Liver (tissue), 9 donors: Measurements from ENCODE around the gene GRIP2. TPM values are rescaled to one million over a fixed set of nuclear protein-coding genes. Genes with fewer than 3 reads are reported as not detected.

Experiments
- DNase-seq: peaks from one replicate; pipeline ENCODE4 v3.0.0-alpha.2; 2017; ENCODE audit warnings: low spot score
- H3K27ac ChIP-seq, 2 donors: one replicate each; pipeline ENCODE4 v1.7.0; 2013; ENCODE audit warnings: inconsistent platforms in 2 of 2, low read length in 2 of 2, control low read depth in 1 of 2, low read depth in 1 of 2, mild to moderate bottlenecking in 1 of 2
- H3K27me3 ChIP-seq, 4 donors: one replicate each; pipeline versions ENCODE4 v1.6.1 to v1.7.0; 2013; ENCODE audit warnings: low read length in 3 of 4, inconsistent platforms in 1 of 4, mild to moderate bottlenecking in 1 of 4, moderate library complexity in 1 of 4; ENCODE audit not compliant: control insufficient read depth in 4 of 4, insufficient read depth in 4 of 4
- H3K36me3 ChIP-seq, 4 donors: one replicate each; pipeline versions ENCODE4 v1.6.1 to v1.7.0; 2013; ENCODE audit warnings: low read length in 3 of 4, mild to moderate bottlenecking in 3 of 4, low read depth in 1 of 4, moderate library complexity in 1 of 4; ENCODE audit not compliant: control insufficient read depth in 4 of 4, insufficient read depth in 3 of 4
- H3K4me1 ChIP-seq, 4 donors: one replicate each; pipeline versions ENCODE4 v1.6.1 to v1.7.0; 2013; ENCODE audit warnings: low read length in 3 of 4, mild to moderate bottlenecking in 3 of 4, moderate library complexity in 1 of 4; ENCODE audit not compliant: control insufficient read depth in 4 of 4, insufficient read depth in 4 of 4
- H3K4me3 ChIP-seq, 3 donors: one replicate each; pipeline versions ENCODE4 v1.6.1 to v1.7.0; 2013; ENCODE audit warnings: low read length in 3 of 3, control low read depth in 1 of 3, low read depth in 1 of 3, mild to moderate bottlenecking in 1 of 3
- H3K9ac ChIP-seq, 2 donors: one replicate each; pipeline ENCODE4 v1.7.0; 2013; ENCODE audit warnings: low read length in 2 of 2, mild to moderate bottlenecking in 2 of 2, moderate library complexity in 2 of 2, control low read depth in 1 of 2, low read depth in 1 of 2
- H3K9me3 ChIP-seq, 4 donors: one replicate each; pipeline versions ENCODE4 v1.6.1 to v1.7.0; 2013; ENCODE audit warnings: low read length in 3 of 4; ENCODE audit not compliant: control insufficient read depth in 4 of 4
- EGR1 ChIP-seq, 2 donors: IDR thresholded peaks; 2 replicates each; pipeline ENCODE4 v1.6.1; 2016 to 2018; ENCODE audit warnings: antibody characterized with exemption in 2 of 2, low read depth in 2 of 2
- FOXA1 ChIP-seq: IDR thresholded peaks from 2 replicates; pipeline ENCODE4 v1.6.1; 2016; ENCODE audit warnings: antibody characterized with exemption
- FOXA2 ChIP-seq: IDR thresholded peaks from 2 replicates; pipeline ENCODE4 v1.6.1; 2016; ENCODE audit warnings: antibody characterized with exemption
- GABPA ChIP-seq, 2 donors: IDR thresholded peaks in 1 of 2; conservative IDR thresholded peaks in 1 of 2; 2 replicates each; pipeline ENCODE4 v1.6.1; 2016; ENCODE audit warnings: antibody characterized with exemption in 2 of 2, mild to moderate bottlenecking in 1 of 2, moderate library complexity in 1 of 2
- HNF4A ChIP-seq, 2 donors: conservative IDR thresholded peaks; 2 replicates each; pipeline ENCODE4 v1.6.1; 2016; ENCODE audit warnings: antibody characterized with exemption in 2 of 2, mild to moderate bottlenecking in 2 of 2
- HNF4G ChIP-seq: IDR thresholded peaks from 2 replicates; pipeline ENCODE4 v1.6.1; 2016; ENCODE audit warnings: antibody characterized with exemption
- JUND ChIP-seq, 2 donors: IDR thresholded peaks; 2 replicates each; pipeline ENCODE4 v1.6.1; 2016; ENCODE audit warnings: antibody characterized with exemption in 2 of 2
- NR2F2 ChIP-seq: IDR thresholded peaks from 2 replicates; pipeline ENCODE4 v1.6.1; 2016; ENCODE audit warnings: antibody characterized with exemption
- RAD21 ChIP-seq, 2 donors: IDR thresholded peaks; 2 replicates each; pipeline ENCODE4 v1.6.1; 2016; ENCODE audit warnings: antibody characterized with exemption in 2 of 2, mild to moderate bottlenecking in 2 of 2
- RXRA ChIP-seq, 2 donors: IDR thresholded peaks; 2 replicates each; pipeline ENCODE4 v1.6.1; 2017 to 2018; ENCODE audit warnings: antibody characterized with exemption in 2 of 2, mild to moderate bottlenecking in 1 of 2
- SP1 ChIP-seq: IDR thresholded peaks from 2 replicates; pipeline ENCODE4 v1.6.1; 2018; ENCODE audit warnings: antibody characterized with exemption, mild to moderate bottlenecking
- TAF1 ChIP-seq: conservative IDR thresholded peaks from 2 replicates; pipeline ENCODE4 v1.6.1; 2016; ENCODE audit warnings: antibody characterized with exemption, mild to moderate bottlenecking
- YY1 ChIP-seq: IDR thresholded peaks from 2 replicates; pipeline ENCODE4 v1.6.1; 2016; ENCODE audit warnings: antibody characterized with exemption, mild to moderate bottlenecking
- WGBS: extraction: QIAGEN DNeasy Blood & Tissue Kit; methylation state at CpG from one replicate; pipeline ENCODE4 v1.1.7; 2013; 5-methylcytosine and 5-hydroxymethylcytosine counted together
- polyA plus RNA-seq, 2 donors: library from polyadenylated mRNA; stranded (reverse) in 1 of 2; unstranded in 1 of 2; fragments of 200-250 nt in 1 of 2; fragments of >200 nt in 1 of 2; fragmentation: Nextera tagmentation in 1 of 2; extraction: Ambion mirVana in 1 of 2; gene quantifications; one replicate each; pipeline versions ENCODE4 v1.2.1 to v1.2.3, GENCODE V29; 2013 to 2015
- total RNA-seq, 2 donors: library from RNA; depleted of rRNA; stranded (reverse); fragments of >200 nt; gene quantifications; one replicate each; pipeline ENCODE4 v1.2.3, GENCODE V29; 2014
- TF ChIP-seq, protein P1 (sequence below): fragments of 150-350 bp; IDR thresholded peaks from 2 replicates; pipeline ENCODE4 v1.5.1; 2017; ENCODE audit warnings: improper control_type of control experiment, low read depth, low read length; ENCODE audit not compliant: missing input control
- TF ChIP-seq, protein P2 (sequence below): IDR thresholded peaks from 2 replicates; pipeline ENCODE4 v1.6.1; 2016; ENCODE audit warnings: antibody characterized with exemption
- TF ChIP-seq, protein P3 (sequence below): IDR thresholded peaks from 2 replicates; pipeline ENCODE4 v1.6.1; 2016; ENCODE audit warnings: antibody characterized with exemption
- TF ChIP-seq, protein P4 (sequence below): IDR thresholded peaks from 2 replicates; pipeline ENCODE4 v1.6.1; 2016; ENCODE audit warnings: antibody characterized with exemption, mild to moderate bottlenecking
- TF ChIP-seq, protein P5 (sequence below): IDR thresholded peaks from 2 replicates; pipeline ENCODE4 v1.6.1; 2016; ENCODE audit warnings: antibody characterized with exemption
- donor health status: healthy.
- donor health status: healthy.
- donor health status: healthy.
- donor health status: healthy.
- donor health status: healthy.

The GRIP2 gene
- total and polyA plus RNA-seq, 4 donors: 0.05 to 0.33 (median 0.09) TPM; not detected in 1

DNA sequence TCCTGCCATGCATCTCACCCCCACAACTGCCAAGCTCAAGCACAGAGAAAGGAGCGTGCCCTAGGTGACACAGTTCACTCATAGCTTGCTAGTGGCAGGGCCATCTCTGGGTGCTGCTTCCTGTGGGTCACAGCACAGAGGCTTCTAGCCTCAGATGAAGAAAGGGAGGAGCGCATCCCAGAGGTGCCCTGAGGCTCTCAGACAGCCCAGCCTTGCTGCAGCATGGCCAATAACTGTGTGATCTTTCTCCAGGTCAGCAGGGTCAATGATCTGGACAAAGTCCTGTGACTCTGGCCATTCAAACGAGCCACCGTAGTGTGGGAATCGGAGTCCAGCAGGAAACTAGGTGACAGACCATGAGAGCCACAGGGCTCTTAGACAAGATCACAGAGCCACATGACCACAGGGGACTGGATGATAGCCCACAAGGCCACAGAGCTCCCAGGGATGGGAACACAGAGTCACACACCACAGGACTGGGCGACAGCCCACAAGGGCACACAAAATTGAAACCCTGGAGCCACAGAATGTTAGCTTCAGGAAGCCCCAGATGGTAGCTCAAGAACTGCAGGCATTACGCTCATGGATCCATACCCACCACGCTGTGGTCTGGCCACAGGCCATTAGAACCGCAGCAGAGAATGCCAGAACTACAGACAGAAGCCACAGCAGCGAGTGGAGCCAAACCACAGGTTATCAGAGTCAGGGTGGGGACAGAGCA lies 25.9 kb upstream of the GRIP2 start:
- WGBS: 62% methylated on average over 10 of the region's 10 CpGs

More for the DNA sequence above, 25.9 kb upstream of the GRIP2 start:
- peak; percentile 45 for DNase-seq
- Histone ChIP-seq H3K9me3 (no peaks in the 10 kb centered on the region), H3K4me3 (no peak overlapping the region), H3K4me1 (peaks cover 0 to 6% (median 0%) of the 10 kb centered on the region in 4 donors), H3K36me3 (no peaks in the 10 kb centered on the region), H3K9ac (no peak overlapping the region), H3K27ac (no peak overlapping the region), H3K27me3 (no peaks in the 10 kb centered on the region)
- TF ChIP-seq HNF4G (peak; percentile 59), YY1 (no peak), GABPA (IDR thresholded peaks at IDR 0.05 in 1 of 2, conservative IDR thresholded peaks at IDR 0.05 in 1 of 2) (no peak), HNF4A (conservative IDR thresholded peaks at IDR 0.05) (peak; percentile 81 to 87), SP1 (peak; percentile 31), NR2F2 (peak; percentile 46), FOXA1 (no peak), TAF1 (no peak), RXRA (IDR thresholded peaks at IDR 0.05) (peak; percentile 81 to 87), RAD21 (IDR thresholded peaks at IDR 0.05) (no peak), JUND (IDR thresholded peaks at IDR 0.05) (no peak), FOXA2 (no peak), EGR1 (IDR thresholded peaks at IDR 0.05; ENCODE audit: low read depth in 2 of 2) (no peak)
- TF ChIP-seq, protein P1, sequence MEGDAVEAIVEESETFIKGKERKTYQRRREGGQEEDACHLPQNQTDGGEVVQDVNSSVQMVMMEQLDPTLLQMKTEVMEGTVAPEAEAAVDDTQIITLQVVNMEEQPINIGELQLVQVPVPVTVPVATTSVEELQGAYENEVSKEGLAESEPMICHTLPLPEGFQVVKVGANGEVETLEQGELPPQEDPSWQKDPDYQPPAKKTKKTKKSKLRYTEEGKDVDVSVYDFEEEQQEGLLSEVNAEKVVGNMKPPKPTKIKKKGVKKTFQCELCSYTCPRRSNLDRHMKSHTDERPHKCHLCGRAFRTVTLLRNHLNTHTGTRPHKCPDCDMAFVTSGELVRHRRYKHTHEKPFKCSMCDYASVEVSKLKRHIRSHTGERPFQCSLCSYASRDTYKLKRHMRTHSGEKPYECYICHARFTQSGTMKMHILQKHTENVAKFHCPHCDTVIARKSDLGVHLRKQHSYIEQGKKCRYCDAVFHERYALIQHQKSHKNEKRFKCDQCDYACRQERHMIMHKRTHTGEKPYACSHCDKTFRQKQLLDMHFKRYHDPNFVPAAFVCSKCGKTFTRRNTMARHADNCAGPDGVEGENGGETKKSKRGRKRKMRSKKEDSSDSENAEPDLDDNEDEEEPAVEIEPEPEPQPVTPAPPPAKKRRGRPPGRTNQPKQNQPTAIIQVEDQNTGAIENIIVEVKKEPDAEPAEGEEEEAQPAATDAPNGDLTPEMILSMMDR: no peak
- TF ChIP-seq, protein P2, sequence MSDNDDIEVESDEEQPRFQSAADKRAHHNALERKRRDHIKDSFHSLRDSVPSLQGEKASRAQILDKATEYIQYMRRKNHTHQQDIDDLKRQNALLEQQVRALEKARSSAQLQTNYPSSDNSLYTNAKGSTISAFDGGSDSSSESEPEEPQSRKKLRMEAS: no peak
- TF ChIP-seq, protein P3, sequence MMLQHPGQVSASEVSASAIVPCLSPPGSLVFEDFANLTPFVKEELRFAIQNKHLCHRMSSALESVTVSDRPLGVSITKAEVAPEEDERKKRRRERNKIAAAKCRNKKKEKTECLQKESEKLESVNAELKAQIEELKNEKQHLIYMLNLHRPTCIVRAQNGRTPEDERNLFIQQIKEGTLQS: no peak
- TF ChIP-seq, protein P4, sequence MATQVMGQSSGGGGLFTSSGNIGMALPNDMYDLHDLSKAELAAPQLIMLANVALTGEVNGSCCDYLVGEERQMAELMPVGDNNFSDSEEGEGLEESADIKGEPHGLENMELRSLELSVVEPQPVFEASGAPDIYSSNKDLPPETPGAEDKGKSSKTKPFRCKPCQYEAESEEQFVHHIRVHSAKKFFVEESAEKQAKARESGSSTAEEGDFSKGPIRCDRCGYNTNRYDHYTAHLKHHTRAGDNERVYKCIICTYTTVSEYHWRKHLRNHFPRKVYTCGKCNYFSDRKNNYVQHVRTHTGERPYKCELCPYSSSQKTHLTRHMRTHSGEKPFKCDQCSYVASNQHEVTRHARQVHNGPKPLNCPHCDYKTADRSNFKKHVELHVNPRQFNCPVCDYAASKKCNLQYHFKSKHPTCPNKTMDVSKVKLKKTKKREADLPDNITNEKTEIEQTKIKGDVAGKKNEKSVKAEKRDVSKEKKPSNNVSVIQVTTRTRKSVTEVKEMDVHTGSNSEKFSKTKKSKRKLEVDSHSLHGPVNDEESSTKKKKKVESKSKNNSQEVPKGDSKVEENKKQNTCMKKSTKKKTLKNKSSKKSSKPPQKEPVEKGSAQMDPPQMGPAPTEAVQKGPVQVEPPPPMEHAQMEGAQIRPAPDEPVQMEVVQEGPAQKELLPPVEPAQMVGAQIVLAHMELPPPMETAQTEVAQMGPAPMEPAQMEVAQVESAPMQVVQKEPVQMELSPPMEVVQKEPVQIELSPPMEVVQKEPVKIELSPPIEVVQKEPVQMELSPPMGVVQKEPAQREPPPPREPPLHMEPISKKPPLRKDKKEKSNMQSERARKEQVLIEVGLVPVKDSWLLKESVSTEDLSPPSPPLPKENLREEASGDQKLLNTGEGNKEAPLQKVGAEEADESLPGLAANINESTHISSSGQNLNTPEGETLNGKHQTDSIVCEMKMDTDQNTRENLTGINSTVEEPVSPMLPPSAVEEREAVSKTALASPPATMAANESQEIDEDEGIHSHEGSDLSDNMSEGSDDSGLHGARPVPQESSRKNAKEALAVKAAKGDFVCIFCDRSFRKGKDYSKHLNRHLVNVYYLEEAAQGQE: no peak
- TF ChIP-seq, protein P5, sequence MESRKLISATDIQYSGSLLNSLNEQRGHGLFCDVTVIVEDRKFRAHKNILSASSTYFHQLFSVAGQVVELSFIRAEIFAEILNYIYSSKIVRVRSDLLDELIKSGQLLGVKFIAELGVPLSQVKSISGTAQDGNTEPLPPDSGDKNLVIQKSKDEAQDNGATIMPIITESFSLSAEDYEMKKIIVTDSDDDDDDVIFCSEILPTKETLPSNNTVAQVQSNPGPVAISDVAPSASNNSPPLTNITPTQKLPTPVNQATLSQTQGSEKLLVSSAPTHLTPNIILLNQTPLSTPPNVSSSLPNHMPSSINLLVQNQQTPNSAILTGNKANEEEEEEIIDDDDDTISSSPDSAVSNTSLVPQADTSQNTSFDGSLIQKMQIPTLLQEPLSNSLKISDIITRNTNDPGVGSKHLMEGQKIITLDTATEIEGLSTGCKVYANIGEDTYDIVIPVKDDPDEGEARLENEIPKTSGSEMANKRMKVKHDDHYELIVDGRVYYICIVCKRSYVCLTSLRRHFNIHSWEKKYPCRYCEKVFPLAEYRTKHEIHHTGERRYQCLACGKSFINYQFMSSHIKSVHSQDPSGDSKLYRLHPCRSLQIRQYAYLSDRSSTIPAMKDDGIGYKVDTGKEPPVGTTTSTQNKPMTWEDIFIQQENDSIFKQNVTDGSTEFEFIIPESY: no peak
